ENCODE results near the gene IWS1. TPM values are rescaled to one million over a fixed set of nuclear protein-coding genes. Genes with fewer than 3 reads are reported as not detected.

The IWS1 gene
- total and polyA plus RNA-seq, 10 of the 15 experiments (the other 5 are each of a cell fraction or from before 2014, with no cell fraction given): 21.9 to 68.9 (median 45.8) TPM

DNA sequence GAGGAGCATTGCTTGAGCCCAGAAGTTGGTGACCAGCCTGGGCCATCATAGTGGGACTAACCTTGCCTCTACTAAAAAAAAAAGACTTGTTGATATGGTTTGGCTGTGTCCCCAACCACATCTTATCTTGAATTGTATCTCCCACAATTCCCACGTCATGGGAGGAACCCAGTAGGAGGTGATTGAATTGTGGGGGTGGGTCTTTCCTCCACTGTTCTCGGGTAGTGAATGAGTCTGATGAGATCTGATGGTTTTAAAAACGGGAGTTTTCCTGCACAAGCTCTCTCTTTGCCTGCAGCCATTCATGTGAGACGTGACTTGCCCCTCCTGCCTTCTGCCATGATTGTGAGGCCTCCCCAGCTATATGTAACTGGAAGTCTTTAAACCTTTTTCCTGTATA lies 61.0 kb downstream of the IWS1 start (continued):
- TF ChIP-seq, protein P1, sequence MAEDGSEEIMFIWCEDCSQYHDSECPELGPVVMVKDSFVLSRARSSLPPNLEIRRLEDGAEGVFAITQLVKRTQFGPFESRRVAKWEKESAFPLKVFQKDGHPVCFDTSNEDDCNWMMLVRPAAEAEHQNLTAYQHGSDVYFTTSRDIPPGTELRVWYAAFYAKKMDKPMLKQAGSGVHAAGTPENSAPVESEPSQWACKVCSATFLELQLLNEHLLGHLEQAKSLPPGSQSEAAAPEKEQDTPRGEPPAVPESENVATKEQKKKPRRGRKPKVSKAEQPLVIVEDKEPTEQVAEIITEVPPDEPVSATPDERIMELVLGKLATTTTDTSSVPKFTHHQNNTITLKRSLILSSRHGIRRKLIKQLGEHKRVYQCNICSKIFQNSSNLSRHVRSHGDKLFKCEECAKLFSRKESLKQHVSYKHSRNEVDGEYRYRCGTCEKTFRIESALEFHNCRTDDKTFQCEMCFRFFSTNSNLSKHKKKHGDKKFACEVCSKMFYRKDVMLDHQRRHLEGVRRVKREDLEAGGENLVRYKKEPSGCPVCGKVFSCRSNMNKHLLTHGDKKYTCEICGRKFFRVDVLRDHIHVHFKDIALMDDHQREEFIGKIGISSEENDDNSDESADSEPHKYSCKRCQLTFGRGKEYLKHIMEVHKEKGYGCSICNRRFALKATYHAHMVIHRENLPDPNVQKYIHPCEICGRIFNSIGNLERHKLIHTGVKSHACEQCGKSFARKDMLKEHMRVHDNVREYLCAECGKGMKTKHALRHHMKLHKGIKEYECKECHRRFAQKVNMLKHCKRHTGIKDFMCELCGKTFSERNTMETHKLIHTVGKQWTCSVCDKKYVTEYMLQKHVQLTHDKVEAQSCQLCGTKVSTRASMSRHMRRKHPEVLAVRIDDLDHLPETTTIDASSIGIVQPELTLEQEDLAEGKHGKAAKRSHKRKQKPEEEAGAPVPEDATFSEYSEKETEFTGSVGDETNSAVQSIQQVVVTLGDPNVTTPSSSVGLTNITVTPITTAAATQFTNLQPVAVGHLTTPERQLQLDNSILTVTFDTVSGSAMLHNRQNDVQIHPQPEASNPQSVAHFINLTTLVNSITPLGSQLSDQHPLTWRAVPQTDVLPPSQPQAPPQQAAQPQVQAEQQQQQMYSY (CRISPR knock-in tag; IDR thresholded peaks at IDR 0.05): no peak
- TF ChIP-seq, protein P2, sequence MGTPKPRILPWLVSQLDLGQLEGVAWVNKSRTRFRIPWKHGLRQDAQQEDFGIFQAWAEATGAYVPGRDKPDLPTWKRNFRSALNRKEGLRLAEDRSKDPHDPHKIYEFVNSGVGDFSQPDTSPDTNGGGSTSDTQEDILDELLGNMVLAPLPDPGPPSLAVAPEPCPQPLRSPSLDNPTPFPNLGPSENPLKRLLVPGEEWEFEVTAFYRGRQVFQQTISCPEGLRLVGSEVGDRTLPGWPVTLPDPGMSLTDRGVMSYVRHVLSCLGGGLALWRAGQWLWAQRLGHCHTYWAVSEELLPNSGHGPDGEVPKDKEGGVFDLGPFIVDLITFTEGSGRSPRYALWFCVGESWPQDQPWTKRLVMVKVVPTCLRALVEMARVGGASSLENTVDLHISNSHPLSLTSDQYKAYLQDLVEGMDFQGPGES (IDR thresholded peaks at IDR 0.05): no peak
- no peak for TF ChIP-seq ZNF207 (IDR thresholded peaks at IDR 0.05; ENCODE audit: borderline replicate concordance)

DNA sequence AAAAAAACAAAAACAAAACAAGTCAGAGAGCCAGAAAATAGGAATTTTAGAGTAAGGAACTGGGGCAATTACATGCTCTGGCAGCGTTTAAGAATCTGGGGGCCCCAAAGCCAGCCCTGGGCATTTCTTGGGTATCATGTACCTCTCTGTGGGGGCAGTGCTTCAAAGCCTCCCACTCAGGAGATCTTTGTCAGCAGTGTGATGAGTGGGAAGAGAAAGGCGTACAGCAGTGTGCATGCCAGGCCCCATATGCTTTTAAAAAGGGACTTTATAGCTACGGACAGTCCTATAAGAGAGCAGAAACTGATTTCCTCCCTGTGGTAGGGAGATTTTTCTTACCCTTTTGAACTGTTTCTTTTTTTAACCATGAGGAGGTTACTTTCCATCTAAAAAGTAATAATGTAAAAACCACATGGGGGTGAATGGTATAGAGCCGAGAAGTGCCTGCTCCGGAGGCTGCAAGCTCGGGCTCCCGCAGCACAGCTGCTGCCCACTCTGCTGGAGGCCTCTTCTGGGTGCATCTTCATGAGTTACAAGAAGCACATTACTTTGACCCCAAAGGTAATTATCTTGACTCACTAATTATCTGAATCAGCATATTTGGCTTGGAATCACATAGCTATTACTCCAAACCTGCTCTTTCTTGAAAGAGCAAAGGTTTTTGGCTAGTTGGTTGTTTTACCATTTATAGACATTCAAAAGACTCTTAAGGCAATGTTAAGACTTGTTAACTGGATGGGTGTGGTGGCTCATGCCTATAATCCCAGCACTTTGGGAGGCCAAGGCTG lies 61.6 kb downstream of the IWS1 start:
- H3K4me1 ChIP-seq (ENCODE audit: control insufficient read depth, insufficient read depth, low read length): no peaks in the 10 kb centered on the region
- no peak overlapping the region for H3K4me2 ChIP-seq (ENCODE audit: control insufficient read depth, insufficient read depth)
- ATAC-seq (no peak), DNase-seq (ENCODE audit: low read depth, low spot score) (no peak), FAIRE-seq (no peak)
- no peak overlapping the region for H3K9ac ChIP-seq (ENCODE audit: control insufficient read depth, insufficient read depth, low read length)
- RAD21 ChIA-PET (ENCODE audit: unreplicated experiment): no interaction called here
- BruUV-seq (replicated peaks): no TSS peak
- no peaks in the 10 kb centered on the region for H4K20me1 ChIP-seq (ENCODE audit: control insufficient read depth, insufficient read depth)
- no peak overlapping the region for H3K4me3 ChIP-seq
- H3K27ac ChIP-seq (ENCODE audit: control insufficient read depth, insufficient read depth): no peak overlapping the region
- no peaks in the 10 kb centered on the region for H3K9me3 ChIP-seq (replicated peaks; ENCODE audit: control insufficient read depth, insufficient read depth, low read length)
- intact Hi-C loops (cut with micrococcal nuclease; ENCODE audit: unreplicated experiment): no loop called here
- no peaks in the 10 kb centered on the region for H3K27me3 ChIP-seq (replicated peaks in 1 of 2; ENCODE audit: control insufficient read depth in 2 of 2, insufficient read depth in 2 of 2, low read length in 1 of 2)
- SMC1A ChIA-PET (ENCODE audit: uncharacterized antibody, unreplicated experiment): interaction anchor here (1.5 kb wide), 1 partner anchor 14 kb away, joined by 4 read pairs; no protein-coding TSS in a partner anchor
- no peak overlapping the region for H2AFZ ChIP-seq (ENCODE audit: control insufficient read depth, low read depth, low read length)
- no peaks in the 10 kb centered on the region for H3K79me2 ChIP-seq (ENCODE audit: control insufficient read depth, insufficient read depth, low read length)
- in situ Hi-C loops (cut with MboI): no loop called here
- CTCF ChIA-PET: interaction anchor here (0.7 to 1.4 kb wide), 3 partner anchors 15 to 267 kb away, joined by 4 to 6 read pairs (median 4); no protein-coding TSS in a partner anchor
- no peaks in the 10 kb centered on the region; a peak in 1 of 4 replicates for H3K36me3 ChIP-seq (ENCODE audit: control insufficient read depth in 2 of 2, insufficient read depth in 2 of 2, low read length in 1 of 2)
- POLR2A ChIA-PET: no interaction called here
- 98% methylated on average over 7 of the region's 7 CpGs for WGBS (ENCODE audit: insufficient coverage, insufficient replicate concordance, low lambda C conversion rate, missing lambda C conversion rate)
- no peak for TF ChIP-seq POLR2AphosphoS5 (IDR thresholded peaks at IDR 0.05; ENCODE audit: low read length)
- TF ChIP-seq NFXL1 (IDR thresholded peaks at IDR 0.05; ENCODE audit: borderline replicate concordance): no peak
- TF ChIP-seq RAD51 (IDR thresholded peaks at IDR 0.05): no peak
- no peak for TF ChIP-seq TAF1 (IDR thresholded peaks at IDR 0.05; ENCODE audit: borderline replicate concordance, low read depth, low read length)
- no peak for TF ChIP-seq GABPA (IDR thresholded peaks at IDR 0.05; ENCODE audit: low read depth)
- no peak for TF ChIP-seq ZNF622 (IDR thresholded peaks at IDR 0.05)
- TF ChIP-seq, protein P3, sequence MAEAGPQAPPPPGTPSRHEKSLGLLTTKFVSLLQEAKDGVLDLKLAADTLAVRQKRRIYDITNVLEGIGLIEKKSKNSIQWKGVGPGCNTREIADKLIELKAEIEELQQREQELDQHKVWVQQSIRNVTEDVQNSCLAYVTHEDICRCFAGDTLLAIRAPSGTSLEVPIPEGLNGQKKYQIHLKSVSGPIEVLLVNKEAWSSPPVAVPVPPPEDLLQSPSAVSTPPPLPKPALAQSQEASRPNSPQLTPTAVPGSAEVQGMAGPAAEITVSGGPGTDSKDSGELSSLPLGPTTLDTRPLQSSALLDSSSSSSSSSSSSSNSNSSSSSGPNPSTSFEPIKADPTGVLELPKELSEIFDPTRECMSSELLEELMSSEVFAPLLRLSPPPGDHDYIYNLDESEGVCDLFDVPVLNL (IDR thresholded peaks at IDR 0.05; ENCODE audit: low read depth, low read length): no peak
- no peak for TF ChIP-seq FOXM1 (IDR thresholded peaks at IDR 0.05; ENCODE audit: low read depth, low read length)
- no peak for TF ChIP-seq TARDBP (IDR thresholded peaks at IDR 0.05; ENCODE audit: borderline replicate concordance)
- TF ChIP-seq LARP7 (IDR thresholded peaks at IDR 0.05): no peak
- TF ChIP-seq NR2C1 (IDR thresholded peaks at IDR 0.05): no peak
- TF ChIP-seq ATF7 (IDR thresholded peaks at IDR 0.05; ENCODE audit: low read depth): no peak
- no peak for TF ChIP-seq MEF2A (IDR thresholded peaks at IDR 0.05; ENCODE audit: insufficient read depth, low read depth, low read length)
- no peak for TF ChIP-seq MYB (IDR thresholded peaks at IDR 0.05; ENCODE audit: borderline replicate concordance, low read depth, low read length)
- TF ChIP-seq CEBPB (IDR thresholded peaks at IDR 0.05; ENCODE audit: borderline replicate concordance in 1 of 2, low read depth in 2 of 2, low read length in 2 of 2): no peak

Measured in GM12878 (cell line).